IMR-90 (cell line): ENCODE data around the gene ME3. TPM values are rescaled to one million over a fixed set of nuclear protein-coding genes. Genes with fewer than 3 reads are reported as not detected.

Source experiments
- ATAC-seq: fragments of 200-7000 bp; cut with Tn5 transposase; 2 replicates; pipeline ENCODE4 v1.9.1; 2020; ENCODE audit warnings: low read depth, mild to moderate bottlenecking, moderate library complexity
- BruUV-seq: library from RNA; stranded (reverse); fragments of 400-500 nt; replicated peaks from 2 replicates; lab custom pipeline; 2021; lab: Mats Ljungman, UMichigan
- CTCF ChIA-PET: fragments of 300-600 bp; formaldehyde crosslinking; extraction: SDS; loops from one replicate; lab custom pipeline; 2021; ENCODE audit warnings: antibody characterized with exemption; lab: Yijun Ruan, JAX
- POLR2A ChIA-PET: fragments of 300-600 bp; sonication (Branson Sonifier 250); formaldehyde crosslinking; loops from one replicate; lab custom pipeline; 2022; ENCODE audit warnings: antibody characterized with exemption; ENCODE audit not compliant: unreplicated experiment; lab: Charles Lee
- DNase-seq: peaks from one replicate; pipeline ENCODE4 v3.0.0; 2013
- H2AFZ ChIP-seq: replicated peaks from 2 replicates; pipeline ENCODE3; 2013; ENCODE audit warnings: low read length, mild to moderate bottlenecking; ENCODE audit not compliant: poor library complexity
- H2AK5ac ChIP-seq: 2 replicates; pipeline ENCODE4 v1.6.1; 2013; ENCODE audit warnings: low read depth, low read length, inconsistent platforms
- H2AK9ac ChIP-seq: replicated peaks from 2 replicates; pipeline ENCODE3; 2013; ENCODE audit warnings: mild to moderate bottlenecking, low read depth, low read length, moderate library complexity; ENCODE audit not compliant: poor library complexity
- H2BK120ac ChIP-seq: 2 replicates; pipeline ENCODE4 v1.6.1; 2013; ENCODE audit warnings: low read depth, low read length, inconsistent platforms
- H2BK15ac ChIP-seq: 3 replicates; pipeline ENCODE4 v1.6.1; 2013; ENCODE audit warnings: low read depth, low read length, inconsistent platforms
- H2BK20ac ChIP-seq: 2 replicates; pipeline ENCODE4 v1.6.1; 2013; ENCODE audit warnings: low read depth, mild to moderate bottlenecking, inconsistent platforms, low read length, moderate library complexity
- H2BK5ac ChIP-seq: 2 replicates; pipeline ENCODE4 v1.6.1; 2013; ENCODE audit warnings: mild to moderate bottlenecking, low read depth, low read length, inconsistent platforms; ENCODE audit not compliant: poor library complexity, severe bottlenecking
- H3K14ac ChIP-seq: replicated peaks from 2 replicates; pipeline ENCODE4 v1.6.1; 2013; ENCODE audit warnings: low read depth, low read length, inconsistent platforms
- H3K18ac ChIP-seq: 2 replicates; pipeline ENCODE4 v1.6.1; 2013; ENCODE audit warnings: low read depth, low read length, control low read depth
- H3K23ac ChIP-seq: 2 replicates; pipeline ENCODE4 v1.6.1; 2013; ENCODE audit warnings: low read depth, low read length, inconsistent platforms
- H3K27ac ChIP-seq: 2 replicates; pipeline ENCODE4 v1.5.1; 2013; ENCODE audit warnings: mild to moderate bottlenecking, control low read depth, low read length; ENCODE audit not compliant: insufficient read depth
- H3K27me3 ChIP-seq: 2 replicates; pipeline ENCODE4 v1.6.1; 2013; ENCODE audit warnings: low read length; ENCODE audit not compliant: control insufficient read depth, insufficient read depth
- H3K36me3 ChIP-seq: 2 replicates; pipeline ENCODE4 v1.6.1; 2013; ENCODE audit warnings: low read length, mixed read lengths; ENCODE audit not compliant: control insufficient read depth, insufficient read depth
- H3K4ac ChIP-seq: 2 replicates; pipeline ENCODE4 v1.6.1; 2013; ENCODE audit warnings: low read depth, low read length, inconsistent platforms
- H3K4me1 ChIP-seq: 2 replicates; pipeline ENCODE4 v1.6.1; 2013; ENCODE audit warnings: low read length, mixed read lengths; ENCODE audit not compliant: control insufficient read depth, insufficient read depth
- H3K4me2 ChIP-seq: 2 replicates; pipeline ENCODE4 v1.6.1; 2013; ENCODE audit warnings: low read depth, mild to moderate bottlenecking, control low read depth, low read length, moderate library complexity
- H3K4me3 ChIP-seq: 2 replicates; pipeline ENCODE4 v1.5.1; 2013; ENCODE audit warnings: low read depth, mild to moderate bottlenecking, control low read depth, low read length, moderate library complexity; ENCODE audit not compliant: insufficient read depth
- H3K56ac ChIP-seq: 2 replicates; pipeline ENCODE4 v1.6.1; 2013; ENCODE audit warnings: low read length, inconsistent platforms; ENCODE audit not compliant: insufficient read depth; ENCODE audit errors: extremely low read depth
- H3K79me1 ChIP-seq, 2 experiments: 2 replicates each; pipeline ENCODE4 v1.6.1; 2013; ENCODE audit warnings: low read length in 2 of 2, inconsistent platforms in 1 of 2, low read depth in 1 of 2
- H3K9ac ChIP-seq: 2 replicates; pipeline ENCODE4 v1.6.1; 2013; ENCODE audit warnings: low read depth, low read length, control low read depth
- H3K9me1 ChIP-seq: 2 replicates; pipeline ENCODE4 v1.6.1; 2013; ENCODE audit warnings: low read length, inconsistent platforms; ENCODE audit not compliant: insufficient read depth
- H3K9me3 ChIP-seq: 2 replicates; pipeline ENCODE4 v1.6.1; 2013; ENCODE audit warnings: low read length; ENCODE audit not compliant: control insufficient read depth, insufficient read depth
- H4K20me1 ChIP-seq: 2 replicates; pipeline ENCODE4 v1.6.1; 2013; ENCODE audit warnings: low read length, inconsistent platforms; ENCODE audit not compliant: insufficient read depth
- H4K5ac ChIP-seq: 2 replicates; pipeline ENCODE4 v1.6.1; 2013; ENCODE audit warnings: mild to moderate bottlenecking, low read depth, low read length, control low read depth
- H4K8ac ChIP-seq, 2 experiments: 2 replicates each; pipeline ENCODE4 v1.6.1; 2013; ENCODE audit warnings: low read depth in 2 of 2, low read length in 2 of 2, control low read depth in 1 of 2, inconsistent platforms in 1 of 2
- H4K91ac ChIP-seq: 2 replicates; pipeline ENCODE4 v1.6.1; 2013; ENCODE audit warnings: low read depth, low read length, inconsistent platforms; ENCODE audit not compliant: insufficient read depth
- BHLHE40 ChIP-seq: fragments of 150-350 bp; IDR thresholded peaks from 2 replicates; pipeline ENCODE4 v1.6.1; 2016; ENCODE audit warnings: mild to moderate bottlenecking, low read depth, low read length
- CEBPB ChIP-seq: IDR thresholded peaks from 2 replicates; pipeline ENCODE4 v1.6.1; 2012; ENCODE audit warnings: low read depth, low read length, improper control_type of control experiment
- CTCF ChIP-seq: conservative IDR thresholded peaks from 2 replicates; pipeline ENCODE4 v1.5.1; 2012; ENCODE audit warnings: mild to moderate bottlenecking, low read depth, low read length, improper control_type of control experiment
- ELK1 ChIP-seq: fragments of 150-350 bp; IDR thresholded peaks from 2 replicates; pipeline ENCODE4 v1.6.1; 2016; ENCODE audit warnings: low read depth, mild to moderate bottlenecking, low read length, moderate library complexity, borderline replicate concordance
- FOS ChIP-seq: fragments of 150-350 bp; IDR thresholded peaks from 2 replicates; pipeline ENCODE4 v1.6.1; 2016; ENCODE audit warnings: low read depth, low read length
- MAZ ChIP-seq: IDR thresholded peaks from 2 replicates; pipeline ENCODE4 v1.6.1; 2012; ENCODE audit warnings: low read depth, mild to moderate bottlenecking, low read length, improper control_type of control experiment, moderate library complexity, borderline replicate concordance
- MXI1 ChIP-seq: IDR thresholded peaks from 2 replicates; pipeline ENCODE4 v1.6.1; 2012; ENCODE audit warnings: low read depth, mild to moderate bottlenecking, low read length, moderate library complexity, borderline replicate concordance
- NFE2L2 ChIP-seq: fragments of 150-350 bp; IDR thresholded peaks from 2 replicates; pipeline ENCODE4 v1.6.1; 2016; ENCODE audit warnings: low read depth, mild to moderate bottlenecking, low read length
- POLR2A ChIP-seq: IDR thresholded peaks from 2 replicates; pipeline ENCODE4 v1.6.1; 2012; ENCODE audit warnings: mild to moderate bottlenecking, low read depth, low read length
- RAD21 ChIP-seq: IDR thresholded peaks from 2 replicates; pipeline ENCODE4 v1.6.1; 2012; ENCODE audit warnings: low read length, improper control_type of control experiment
- RCOR1 ChIP-seq: IDR thresholded peaks from 2 replicates; pipeline ENCODE4 v1.6.1; 2012; ENCODE audit warnings: mild to moderate bottlenecking, low read length, improper control_type of control experiment; ENCODE audit not compliant: insufficient replicate concordance
- RFX5 ChIP-seq: IDR thresholded peaks from 2 replicates; pipeline ENCODE4 v1.8.0; 2012; ENCODE audit warnings: low read depth, mild to moderate bottlenecking, low read length, moderate library complexity
- SMC3 ChIP-seq: fragments of 150-350 bp; IDR thresholded peaks from 2 replicates; pipeline ENCODE4 v1.6.1; 2016; ENCODE audit warnings: low read depth, mild to moderate bottlenecking, antibody characterized with exemption, low read length, moderate library complexity
- WGBS, 2 experiments: methylation state at CpG; one replicate each; pipeline versions ENCODE4 v1.1.5 to v1.1.7; 2013; ENCODE audit warnings: missing lambda C conversion rate in 2 of 2; ENCODE audit not compliant: insufficient read length in 1 of 2; ENCODE audit errors: extremely low coverage in 2 of 2; 5-methylcytosine and 5-hydroxymethylcytosine counted together
- dilution Hi-C: fragments of 300-500 bp; cut with HindIII; formaldehyde crosslinking; loops from one replicate; pipeline ENCODE4 v1.14.3; 2018; ENCODE audit warnings: low sequenced_read_pairs; ENCODE audit not compliant: unreplicated experiment
- in situ Hi-C: fragments of 300-500 bp; cut with MboI; formaldehyde crosslinking; loops from 3 replicates; pipeline ENCODE4 v1.14.3; 2019; ENCODE audit warnings: low sequenced_read_pairs, inconsistent platforms, mixed read lengths
- intact Hi-C: fragments of 100-400 bp; cut with micrococcal nuclease; formaldehyde crosslinking; loops from 2 replicates; pipeline ENCODE4 v1.10.0; 2022
- polyA plus RNA-seq, 3 experiments: library from polyadenylated mRNA; depleted of rRNA; stranded (reverse); fragments of >200 nt; gene quantifications; 2 replicates each; pipeline ENCODE4 v1.2.3, GENCODE V29; 2012; ENCODE audit warnings: low replicate concordance in 1 of 3
- total RNA-seq: library from RNA; depleted of rRNA; stranded (reverse); fragments of >200 nt; gene quantifications from 2 replicates; pipeline ENCODE4 v1.2.3, GENCODE V29; 2012

ME3 gene
- total and polyA plus RNA-seq, 2 of the 4 experiments (the other 2 are of a cell fraction): 7.8 to 9.0 TPM

- H2BK20ac ChIP-seq: peak overlapping the region; percentile 22; the same call in 1 of the 2 replicates
- dilution Hi-C loops (no loop called here), intact Hi-C loops (no loop called here), in situ Hi-C loops (no loop called here)
- H3K4ac ChIP-seq: peak overlapping the region; percentile 45
- H3K27me3 ChIP-seq: no peaks in the 10 kb centered on the region
- POLR2A ChIA-PET: no interaction called here
- 0 out of 2 replicates have a peak overlapping the region, but pooled peaks have one; percentile 40 for H2AK5ac ChIP-seq
- H3K4me3 ChIP-seq: no peak overlapping the region
- H3K9ac ChIP-seq: no peak overlapping the region
- H3K9me3 ChIP-seq: no peaks in the 10 kb centered on the region
- H2AFZ ChIP-seq: no peak overlapping the region
- BruUV-seq: no TSS peak
- peak overlapping the region; percentile 97 for H2BK120ac ChIP-seq
- no peak overlapping the region; a peak in 1 of 4 replicates for H4K8ac ChIP-seq
- H3K56ac ChIP-seq: no peak overlapping the region
- H3K79me1 ChIP-seq: no peaks in the 10 kb centered on the region; a peak in 1 of 4 replicates
- no peak overlapping the region for H2AK9ac ChIP-seq
- no peak for ATAC-seq
- no CpG with 5 or more reads among the region's 1 CpG for WGBS, 2 experiments
- H3K4me1 ChIP-seq: peaks cover 19% of the 10 kb centered on the region
- H3K14ac ChIP-seq: no peak overlapping the region; the same call in 1 of the 2 replicates
- H2BK15ac ChIP-seq: peak overlapping the region; percentile 54; the same call in 1 of the 3 replicates
- H3K18ac ChIP-seq: no peak overlapping the region
- no peaks in the 10 kb centered on the region for H3K36me3 ChIP-seq
- TF ChIP-seq RFX5: no peak
- TF ChIP-seq POLR2A: no peak
- no peak for TF ChIP-seq SMC3
- no peak for TF ChIP-seq ELK1
- no peak for TF ChIP-seq MXI1
- no peak for TF ChIP-seq CTCF
- no peak for TF ChIP-seq RAD21
- TF ChIP-seq NFE2L2: no peak
- TF ChIP-seq FOS: no peak
- no peak for TF ChIP-seq BHLHE40
- TF ChIP-seq MAZ: no peak
- no peak for TF ChIP-seq RCOR1
- no peak for TF ChIP-seq CEBPB
- peaks cover 4% of the 10 kb centered on the region for H4K20me1 ChIP-seq
- H3K4me2 ChIP-seq: no peak overlapping the region
- H3K9me1 ChIP-seq: peaks cover 45% of the 10 kb centered on the region
- H4K91ac ChIP-seq: peak overlapping the region; percentile 40; the same call in 1 of the 2 replicates
- H3K23ac ChIP-seq: no peak overlapping the region
- no peak for DNase-seq
- CTCF ChIA-PET: interaction anchor here (1.0 kb wide), 2 partner anchors 127 to 134 kb away, joined by 3 to 5 read pairs; no protein-coding TSS in a partner anchor
- H3K27ac ChIP-seq: no peak overlapping the region
- H4K5ac ChIP-seq: no peak overlapping the region
- no peak overlapping the region for H2BK5ac ChIP-seq
These were observed 191.0 kb downstream of the ME3 start for GRCh38 chr11:86481399-86481798.
